GM21367 (cell line): ENCODE data around the gene IQCM.

ENCODE experiments used
- ATAC-seq: cut with Tn5 transposase; IDR thresholded peaks from one replicate; pipeline ENCODE4 v1.9.1; 2021; ENCODE audit not compliant: unreplicated experiment

Gene IQCM, protein sequence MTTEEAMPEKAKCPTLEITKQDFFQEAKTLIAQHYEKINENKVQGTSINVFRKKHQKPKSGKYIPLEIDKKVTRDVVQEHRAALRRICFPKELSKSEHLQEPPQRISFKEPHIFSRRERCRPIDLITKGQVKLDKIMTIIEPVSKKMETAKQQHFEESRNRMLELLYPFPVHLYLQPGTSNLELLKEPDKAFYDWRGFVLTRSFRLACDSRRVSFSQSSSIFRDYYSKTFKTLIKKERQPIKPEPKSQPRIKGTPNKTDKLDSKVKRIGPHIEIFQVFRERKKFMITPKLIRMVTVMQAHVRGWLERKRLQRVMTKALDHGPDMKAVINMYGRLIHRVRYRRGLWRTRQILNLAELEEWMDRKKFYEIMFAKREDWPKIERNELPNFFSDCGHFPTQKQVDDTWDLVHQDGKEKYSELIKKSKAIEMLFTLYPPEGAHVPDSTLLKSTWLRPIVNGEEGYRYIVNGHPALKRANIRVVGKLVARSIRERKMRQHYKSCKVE

DNA sequence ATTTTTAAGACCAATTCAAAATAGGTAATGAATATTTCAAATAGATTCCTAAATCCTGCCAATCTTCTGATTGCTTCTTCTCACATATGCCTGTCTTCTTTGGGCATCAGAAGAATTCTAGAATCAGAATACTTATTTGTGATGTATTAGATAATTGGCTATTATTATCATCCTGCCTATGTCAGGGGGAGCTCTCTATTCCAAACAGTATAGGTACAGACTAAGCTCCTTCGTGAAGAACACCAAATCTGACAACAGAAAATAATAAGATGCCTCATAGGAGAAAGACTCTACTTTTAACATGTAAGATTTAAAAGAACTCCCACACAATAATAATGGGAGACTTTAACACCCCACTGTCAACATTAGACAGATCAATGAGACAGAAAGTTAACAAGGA is at the start of gene IQCM:
TSS of gene IQCM (minus strand) at position 101 of the 400 bp plus-strand sequence. CDS start 73,152 bp downstream, outside the sequence.
- no peak for ATAC-seq

DNA sequence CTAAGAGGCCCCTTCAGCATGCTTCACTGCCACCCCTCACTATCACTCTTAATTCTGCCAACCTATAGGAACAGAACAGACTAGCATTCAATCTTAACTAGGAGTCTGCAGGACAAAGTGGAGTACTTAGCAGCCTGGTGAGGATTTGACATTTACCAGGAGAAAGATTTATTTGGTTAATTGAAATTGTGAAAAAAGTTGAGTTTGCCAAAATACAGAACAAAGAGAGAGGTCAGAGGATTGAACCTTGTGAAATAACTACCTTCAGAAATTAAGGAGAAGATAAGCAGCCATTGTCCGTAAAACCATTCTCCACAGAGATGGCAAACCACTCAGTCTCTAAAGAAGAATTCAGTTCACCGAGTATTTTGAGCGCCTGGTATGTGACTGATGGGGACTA is 41.8 kb upstream of the IQCM start:
- ATAC-seq: no peak

DNA sequence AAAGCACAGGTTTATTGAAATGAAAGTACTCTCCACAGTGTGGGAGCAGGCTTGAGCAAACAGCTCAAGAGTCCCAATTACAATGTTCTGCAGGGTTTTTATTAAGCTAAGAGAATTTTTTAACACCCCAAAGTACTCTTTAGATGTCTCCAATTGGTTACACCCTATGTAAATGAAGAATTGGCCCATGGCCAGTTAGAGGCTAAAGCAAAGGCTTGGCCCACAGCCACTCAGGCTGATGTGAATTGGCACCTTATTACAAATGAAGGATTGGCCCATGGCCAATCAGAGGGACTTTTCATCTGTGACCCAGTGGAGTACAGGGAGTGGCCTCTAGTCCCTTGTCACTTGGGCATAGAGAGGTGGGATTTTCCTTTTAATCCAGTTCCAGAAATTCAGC is 30.1 kb upstream of the IQCM start:
- ATAC-seq: no peak

DNA sequence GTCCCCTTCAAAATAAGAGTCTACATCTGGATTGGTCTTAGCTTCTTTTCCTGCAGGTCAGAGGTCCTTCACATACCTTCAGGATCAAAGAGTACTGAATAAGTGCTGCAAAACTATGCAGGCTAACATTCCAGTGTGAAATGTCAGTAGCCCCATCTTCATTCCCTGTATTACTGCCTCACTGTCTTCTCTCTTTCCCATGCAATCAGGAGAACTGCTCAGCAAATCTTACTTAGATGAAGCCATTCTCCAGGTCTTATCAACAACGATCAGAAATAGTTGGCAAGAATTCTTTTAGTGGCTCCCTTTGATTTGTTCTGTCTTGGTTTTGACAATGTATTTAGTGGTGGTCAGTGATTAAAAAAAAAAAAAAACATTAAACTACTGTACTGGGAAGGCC is 26.0 kb upstream of the IQCM start:
- ATAC-seq: no peak

DNA sequence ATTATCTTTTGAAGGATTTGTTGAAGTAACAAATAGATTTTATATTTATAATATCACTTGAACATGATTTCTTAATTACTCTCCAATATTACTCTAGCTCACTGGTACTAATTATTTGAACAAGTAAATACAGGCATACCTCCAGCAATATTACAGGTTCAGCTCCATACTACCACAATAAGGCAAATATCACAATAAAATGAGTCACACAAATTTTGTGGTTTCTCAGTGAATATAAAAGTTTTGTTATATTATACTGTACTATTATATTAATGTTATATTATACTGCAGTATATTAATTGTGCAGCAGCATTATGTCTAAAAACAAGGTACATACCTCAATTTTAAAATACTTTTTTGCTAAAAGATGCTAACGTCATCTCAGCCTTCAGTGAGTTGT is 22.4 kb upstream of the IQCM start:
- ATAC-seq: no peak

DNA sequence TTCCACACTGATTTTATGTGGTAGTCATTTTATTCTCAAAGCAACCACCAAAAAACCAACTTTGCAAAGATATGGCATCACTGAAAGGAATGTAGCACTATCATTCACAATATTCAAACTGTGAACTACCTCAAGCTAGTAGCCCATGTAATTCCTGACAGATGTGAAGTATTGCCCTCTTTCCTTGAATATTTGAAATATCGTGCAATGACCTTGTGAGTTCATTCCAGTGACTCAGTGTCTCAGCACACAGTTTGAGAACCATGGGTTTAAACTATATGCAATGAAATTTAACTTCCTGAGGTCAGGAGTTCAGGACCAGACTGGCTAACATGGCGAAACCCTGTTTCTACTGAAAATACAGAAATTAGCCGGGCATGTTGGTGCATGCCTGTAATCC is 20.9 kb upstream of the IQCM start:
- ATAC-seq: no peak

DNA sequence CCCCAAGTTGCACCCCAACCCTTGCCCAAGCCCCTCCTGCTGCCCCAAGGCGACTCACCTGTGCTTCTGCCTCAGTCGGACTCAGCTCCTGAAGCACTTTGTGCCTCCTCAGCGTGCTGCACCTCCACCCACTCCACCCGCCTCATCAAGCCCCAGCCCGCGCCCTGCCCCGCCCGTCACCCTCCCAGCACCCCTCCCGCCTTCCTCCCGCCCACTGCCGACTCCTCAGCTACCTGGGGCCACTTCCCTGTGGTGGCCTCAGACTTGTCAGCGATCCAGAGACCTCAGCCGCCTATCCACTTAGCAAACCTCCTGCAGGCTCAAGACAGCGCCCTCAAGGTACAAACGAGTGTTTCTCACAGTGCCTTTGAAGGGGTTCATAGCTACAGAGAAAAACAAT is 19.6 kb upstream of the IQCM start:
- ATAC-seq: no peak

DNA sequence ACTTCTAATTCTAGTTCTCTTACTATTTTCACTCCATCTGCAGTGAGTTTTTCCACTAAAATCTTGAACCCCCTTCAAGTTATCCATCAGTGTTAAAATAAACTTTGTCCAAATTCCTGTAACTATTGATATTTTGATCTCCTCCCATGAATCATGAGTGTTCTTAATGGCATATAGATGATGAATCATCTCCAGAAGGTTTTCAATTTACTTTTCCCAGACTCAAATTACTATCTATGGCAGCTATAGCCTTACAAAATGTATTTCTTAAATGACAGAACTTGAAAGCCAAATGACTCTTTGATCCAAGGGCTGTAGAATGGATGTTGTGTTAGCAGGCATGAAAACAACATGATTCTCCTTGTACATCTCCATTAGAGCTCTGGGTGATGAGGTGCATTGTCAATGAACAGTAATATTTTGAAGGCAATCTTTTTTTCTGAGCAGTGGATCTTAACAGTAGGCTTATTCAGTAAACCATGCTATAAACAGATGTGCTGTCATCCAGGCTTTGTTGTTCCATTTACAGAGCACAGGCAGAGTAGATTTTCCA is 16.1 kb upstream of the IQCM start:
- no peak for ATAC-seq

DNA sequence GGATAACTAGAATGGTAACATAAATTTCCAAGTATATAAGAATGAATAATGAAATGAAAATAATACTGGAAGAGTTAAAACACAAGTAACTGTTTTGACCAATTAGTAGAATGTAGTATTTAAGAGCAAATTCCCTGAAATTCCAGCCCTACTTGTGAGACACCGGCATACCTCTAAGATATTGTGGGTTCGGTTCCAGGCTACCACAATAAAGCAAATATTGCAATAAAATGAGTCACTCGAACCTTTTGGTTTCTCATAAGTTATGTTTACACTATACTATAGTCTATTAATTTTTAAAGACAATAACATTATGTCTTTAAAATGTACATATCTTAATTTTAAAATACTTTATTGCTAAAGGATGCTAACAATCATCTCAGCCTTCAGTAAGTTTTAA is 15.2 kb upstream of the IQCM start:
- no peak for ATAC-seq

DNA sequence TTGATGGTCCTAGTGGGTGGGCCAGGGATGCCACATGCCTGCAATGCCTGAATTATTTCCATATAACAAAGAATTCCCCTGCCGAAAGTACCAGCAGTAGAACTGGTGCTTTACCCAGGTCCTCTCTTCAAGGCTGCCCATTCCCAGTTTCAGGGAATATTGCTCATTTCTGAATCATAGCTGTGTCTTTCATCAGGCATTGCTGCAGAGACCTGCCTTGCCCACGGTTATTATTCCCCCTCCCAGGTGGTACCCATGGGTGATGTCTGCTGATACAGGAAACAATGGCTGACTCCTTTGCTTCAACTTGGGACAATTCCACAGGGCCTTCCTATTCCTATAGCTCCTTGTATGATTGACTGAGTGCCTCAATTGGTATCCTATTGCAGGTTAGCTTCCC is 9.7 kb upstream of the IQCM start:
- no peak for ATAC-seq

DNA sequence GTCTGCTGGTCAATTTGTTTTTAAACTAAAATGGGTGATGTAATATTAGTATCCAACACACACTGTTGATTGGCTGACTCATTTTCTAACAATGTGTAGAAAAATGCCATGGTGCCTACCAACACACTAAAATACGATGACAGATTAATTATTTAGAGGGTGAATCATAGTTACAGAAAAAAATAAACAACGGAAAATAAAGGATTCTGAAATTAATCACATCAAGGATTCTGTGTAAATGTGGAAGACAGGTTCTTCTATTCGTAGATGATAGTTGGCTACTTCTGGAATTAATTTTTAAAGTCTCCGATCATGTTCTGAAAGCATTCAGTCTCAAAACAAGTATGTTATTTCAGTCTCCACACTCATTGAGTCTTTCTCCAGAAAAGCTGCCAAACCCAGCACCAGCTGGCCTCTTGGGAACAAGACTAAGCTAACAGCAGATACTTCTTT is 8.2 kb upstream of the IQCM start:
- no peak for ATAC-seq

DNA sequence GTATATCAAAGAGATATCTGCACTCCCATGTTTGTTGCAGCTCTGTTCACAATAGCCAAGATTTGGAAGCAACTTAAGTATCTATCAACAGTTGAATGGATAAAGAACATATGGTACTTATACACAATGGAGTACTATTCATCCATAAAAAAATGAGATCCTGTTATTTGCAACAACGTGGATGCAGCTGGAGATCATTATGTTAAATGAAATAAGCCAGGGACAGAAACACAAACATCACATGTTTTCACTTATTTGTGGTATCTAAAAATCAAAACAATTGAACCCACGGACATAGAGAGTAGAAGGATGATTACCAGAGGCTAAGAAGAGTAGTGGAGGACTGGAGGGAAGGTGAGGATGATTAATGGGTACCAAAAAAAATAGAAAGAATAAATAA is 14.2 kb downstream of the IQCM start:
- no peak for ATAC-seq

DNA sequence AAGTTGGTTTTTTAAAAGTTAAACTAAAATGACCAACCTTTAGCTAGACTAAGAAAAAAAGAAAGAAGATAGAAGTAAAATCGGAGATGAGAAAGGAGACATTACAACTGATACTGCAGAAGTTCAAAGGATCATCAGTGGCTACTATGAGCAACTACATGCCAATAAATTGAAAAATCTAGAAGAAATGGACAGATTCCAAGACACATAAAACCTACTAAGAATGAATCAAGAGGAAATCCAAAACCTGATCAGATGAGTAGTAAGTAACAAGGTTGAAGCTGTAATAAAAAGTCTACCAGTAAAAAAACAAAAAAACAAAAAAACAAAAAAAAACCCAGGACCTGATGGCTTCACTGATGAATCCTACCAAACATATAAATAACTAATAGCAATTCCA is 16.1 kb downstream of the IQCM start:
- no peak for ATAC-seq

DNA sequence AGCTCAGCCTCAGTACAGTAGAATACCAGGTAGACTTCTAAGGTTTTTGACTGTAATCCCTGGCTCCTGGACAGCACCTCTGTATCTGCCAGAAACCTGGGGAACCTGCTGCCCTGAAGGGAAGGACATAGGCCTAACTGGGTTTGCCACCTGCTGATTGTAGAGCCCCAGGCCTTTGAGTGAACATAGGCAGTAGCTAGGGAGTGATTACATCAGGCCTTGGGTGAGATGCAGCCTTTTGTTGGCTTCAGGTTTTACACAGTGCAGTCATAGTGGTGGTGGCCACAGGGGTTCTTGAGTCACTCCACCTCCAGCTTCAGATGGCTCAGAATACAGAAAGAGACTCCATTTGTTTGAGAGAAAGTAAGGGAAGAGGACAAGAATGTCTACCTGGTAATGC is 19.3 kb downstream of the IQCM start:
- ATAC-seq: no peak

DNA sequence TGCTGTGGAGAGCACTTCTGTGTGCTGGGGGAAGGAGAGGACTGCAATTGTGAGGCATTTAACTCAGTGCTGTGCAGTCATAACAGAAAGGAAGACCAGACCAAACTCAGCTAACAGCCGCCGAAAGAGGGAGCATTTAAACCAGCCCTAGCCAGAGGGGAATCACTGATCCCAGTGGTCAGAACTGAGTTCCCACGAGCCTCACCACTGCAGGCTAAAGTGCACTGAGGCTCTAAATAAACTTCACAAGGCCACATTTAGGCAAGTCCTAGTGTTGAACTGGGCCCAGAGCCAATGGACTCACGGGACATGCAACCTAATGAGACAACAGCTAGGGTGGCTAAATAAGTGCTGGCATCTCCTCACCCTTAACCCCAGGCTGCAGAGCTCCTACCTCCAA is 20.4 kb downstream of the IQCM start:
- no peak for ATAC-seq

DNA sequence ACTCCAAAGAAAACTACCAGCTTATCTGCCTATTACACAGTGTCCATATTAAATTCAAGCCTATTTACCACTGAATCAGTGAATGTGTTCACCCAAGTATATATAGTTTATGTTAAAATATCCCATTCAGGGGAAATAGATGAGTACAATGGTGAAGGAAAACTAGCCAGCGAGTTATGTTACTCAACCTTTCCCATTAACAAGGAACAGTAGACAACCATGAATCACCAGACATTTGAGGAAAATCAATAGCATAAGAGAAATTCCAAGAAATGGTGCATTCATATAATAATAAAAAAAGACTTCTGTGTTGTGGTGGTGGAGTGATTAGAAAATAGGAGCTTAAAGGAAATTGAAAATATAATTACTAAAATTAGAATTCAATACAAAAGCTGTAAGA is 21.3 kb downstream of the IQCM start:
- ATAC-seq: no peak

DNA sequence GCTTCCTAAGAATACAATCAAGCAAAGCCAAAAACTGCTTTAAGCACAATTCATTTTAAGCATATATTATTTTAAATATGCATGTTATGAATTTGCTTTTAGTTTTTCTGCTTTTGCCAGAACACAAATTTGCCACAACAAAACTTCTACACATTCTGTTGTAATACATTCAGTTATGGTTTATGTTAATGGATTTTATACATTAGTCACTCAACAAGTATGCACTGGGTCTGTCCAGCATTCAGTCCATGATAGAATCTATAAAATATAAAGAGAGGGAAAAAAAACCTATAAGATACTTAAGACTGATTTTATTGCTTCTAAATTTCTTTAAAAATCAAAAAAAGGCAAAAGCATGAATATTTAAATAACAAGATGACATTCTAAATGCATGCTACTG is 22.2 kb downstream of the IQCM start:
- no peak for ATAC-seq

DNA sequence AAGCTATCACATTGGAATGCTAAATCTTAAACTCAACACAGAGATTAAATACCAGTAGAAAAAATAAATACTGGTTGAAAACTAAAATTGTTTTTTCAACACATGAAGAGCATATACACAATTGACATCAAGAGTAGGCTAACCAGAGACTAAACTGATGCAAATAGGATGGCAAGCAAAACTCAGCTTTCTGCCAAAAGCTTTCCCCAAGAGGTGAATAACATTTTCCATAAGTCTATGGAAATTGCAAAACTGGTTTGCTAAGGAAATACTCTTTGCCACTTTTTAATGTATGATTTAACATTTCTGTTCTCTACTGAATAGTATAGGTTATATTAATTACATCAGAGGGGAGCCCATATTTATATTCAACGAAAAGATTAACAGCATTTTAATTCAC is 23.8 kb downstream of the IQCM start:
- no peak for ATAC-seq

DNA sequence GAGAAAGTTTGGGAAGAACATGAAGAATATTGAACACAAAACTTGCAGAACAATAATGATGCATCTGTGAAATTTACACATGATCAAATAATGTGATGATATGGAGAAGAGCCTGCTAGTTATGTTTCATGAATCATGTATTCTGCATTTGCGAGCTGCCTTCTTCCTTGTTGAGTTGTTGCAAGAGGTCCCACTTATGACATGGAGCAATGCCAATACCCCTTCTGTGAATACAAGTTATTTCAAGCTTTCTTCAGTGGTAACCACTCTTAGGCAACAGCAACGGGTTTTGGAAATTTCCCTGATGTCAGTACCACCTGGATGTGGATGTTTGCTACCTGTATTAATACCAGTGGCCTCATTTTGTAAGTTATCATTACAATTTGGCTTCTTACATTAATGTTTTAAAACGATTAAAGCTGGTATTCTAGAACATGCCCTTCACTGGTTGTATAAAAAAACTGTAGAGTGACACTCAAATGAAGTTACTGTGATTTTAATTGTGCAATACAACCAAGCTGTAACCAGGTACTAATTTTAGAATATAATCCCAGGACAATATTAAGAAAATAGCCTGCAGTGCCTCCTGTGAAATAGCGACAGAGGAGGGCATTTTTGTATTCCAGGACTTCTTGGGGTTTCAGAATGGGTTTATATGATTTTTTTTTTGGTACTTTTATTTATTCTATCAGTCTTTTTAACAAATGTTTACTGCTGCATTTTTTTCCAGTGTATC is 25.3 kb downstream of the IQCM start:
- ATAC-seq: no peak

DNA sequence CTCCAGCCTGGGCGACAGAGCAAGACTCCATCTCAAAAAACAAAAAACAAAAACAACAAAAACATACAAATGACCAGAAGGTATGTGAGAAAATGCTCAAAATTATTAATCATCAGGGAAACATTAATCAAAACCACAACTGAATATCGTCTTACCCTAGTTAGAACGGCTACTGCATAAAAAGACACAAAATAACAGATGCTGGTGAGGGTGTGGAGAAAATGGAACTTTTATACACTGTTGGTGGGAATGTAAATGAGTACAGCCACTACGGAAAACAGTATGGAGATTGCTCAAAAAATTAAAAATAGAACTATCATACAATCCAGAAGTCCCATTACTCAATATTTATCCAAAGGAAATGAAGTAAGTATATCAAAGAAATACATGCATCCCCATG is 27.3 kb downstream of the IQCM start:
- ATAC-seq: no peak

DNA sequence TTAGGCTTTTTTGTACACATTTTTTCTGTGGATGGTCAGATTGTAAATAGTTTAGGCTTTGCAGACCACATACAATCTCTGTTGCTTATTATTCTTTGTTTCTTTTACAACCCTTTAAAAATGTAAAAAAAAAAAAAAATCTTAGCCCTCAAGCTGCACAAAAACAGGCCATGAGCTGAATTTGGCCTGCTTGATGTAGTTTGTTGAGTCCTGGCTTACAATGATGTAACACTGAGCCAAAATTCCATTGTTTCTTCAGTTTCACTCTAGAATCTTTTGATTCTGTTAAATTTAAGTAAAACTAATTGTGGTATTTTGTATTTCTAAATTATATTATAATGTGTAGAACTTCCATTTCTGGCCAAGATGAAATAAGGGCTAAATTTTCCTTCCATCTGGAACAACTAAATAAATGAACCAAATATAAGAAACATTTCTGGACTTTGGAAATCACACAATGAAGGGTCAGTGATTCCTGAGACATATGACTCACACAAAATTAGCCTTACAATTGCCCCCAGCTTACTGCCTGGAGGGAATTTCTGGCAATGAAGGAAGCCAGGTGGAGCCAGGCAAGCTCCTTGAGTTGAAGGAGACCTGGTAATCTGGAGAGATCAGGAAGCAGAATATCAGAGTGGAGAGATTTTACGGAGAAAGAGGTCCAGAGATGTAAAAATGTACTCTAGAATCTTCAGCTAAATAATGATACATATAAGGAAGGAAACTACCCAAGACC is 29.8 kb downstream of the IQCM start:
- no peak for ATAC-seq
